CD4-positive, CD25-positive, alpha-beta regulatory T cell (primary cell): ENCODE results near the gene SLC43A1. TPM values are rescaled to one million over a fixed set of nuclear protein-coding genes. Genes with fewer than 3 reads are reported as not detected.

Source experiments
- ATAC-seq, 2 donors: fragments of 150-1000 bp; cut with Tn5 transposase; one replicate each; pipeline ENCODE4 v1.10.0; 2021; ENCODE audit warnings: low read depth in 2 of 2, moderate number of reproducible peaks in 2 of 2, moderate library complexity in 1 of 2
- DNase-seq, 3 donors: peaks; one replicate each; pipeline versions ENCODE4 v3.0.0 to v3.0.0-alpha.2; 2012 to 2022; ENCODE audit warnings: mixed read lengths in 1 of 3
- H3K27ac ChIP-seq: one replicate; pipeline ENCODE4 v1.7.0; 2013; ENCODE audit warnings: mild to moderate bottlenecking, low read length; ENCODE audit not compliant: insufficient read depth, poor library complexity, severe bottlenecking
- H3K27me3 ChIP-seq: one replicate; pipeline ENCODE4 v1.7.0; 2013; ENCODE audit warnings: low read length; ENCODE audit not compliant: control insufficient read depth, insufficient read depth
- H3K36me3 ChIP-seq: one replicate; pipeline ENCODE4 v1.7.0; 2013; ENCODE audit warnings: mild to moderate bottlenecking, low read length, moderate library complexity; ENCODE audit not compliant: control insufficient read depth, insufficient read depth
- H3K4me1 ChIP-seq: 2 replicates; pipeline ENCODE4 v1.7.0; 2013; ENCODE audit warnings: mild to moderate bottlenecking, low read length; ENCODE audit not compliant: insufficient read depth, control insufficient read depth, poor library complexity, severe bottlenecking
- H3K4me3 ChIP-seq: one replicate; pipeline ENCODE4 v1.7.0; 2013; ENCODE audit warnings: low read depth, mild to moderate bottlenecking, low read length, moderate library complexity
- H3K9me3 ChIP-seq, 2 experiments: 1 replicate in 1 of 2; 2 replicates in 1 of 2; pipeline ENCODE4 v1.7.0; 2013; ENCODE audit warnings: low read length in 2 of 2, mild to moderate bottlenecking in 1 of 2, moderate library complexity in 1 of 2; ENCODE audit not compliant: control insufficient read depth in 2 of 2
- H3K27ac Mint-ChIP-seq, 3 donors: one replicate each; pipeline ENCODE4 v1.8.0; 2020 to 2022; ENCODE audit warnings: mild to moderate bottlenecking in 3 of 3, mixed read lengths in 3 of 3, moderate library complexity in 2 of 3
- H3K27me3 Mint-ChIP-seq: one replicate; pipeline ENCODE4 v1.8.0; 2022; ENCODE audit warnings: mild to moderate bottlenecking, mixed read lengths
- H3K36me3 Mint-ChIP-seq: one replicate; pipeline ENCODE4 v1.8.0; 2020; ENCODE audit warnings: mixed read lengths
- H3K4me1 Mint-ChIP-seq, 4 donors: one replicate each; pipeline ENCODE4 v1.8.0; 2020 to 2022; ENCODE audit warnings: mixed read lengths in 4 of 4, mild to moderate bottlenecking in 1 of 4
- H3K4me3 Mint-ChIP-seq, 4 donors: one replicate each; pipeline ENCODE4 v1.8.0; 2020 to 2022; ENCODE audit warnings: mild to moderate bottlenecking in 4 of 4, mixed read lengths in 4 of 4, moderate library complexity in 3 of 4
- H3K9me3 Mint-ChIP-seq, 7 donors: one replicate each; pipeline ENCODE4 v1.8.0; 2020 to 2022; ENCODE audit warnings: mixed read lengths in 7 of 7, mild to moderate bottlenecking in 3 of 7, moderate library complexity in 2 of 7
- polyA plus RNA-seq, 4 donors: library from polyadenylated mRNA; unstranded; fragments of 300-500 nt; fragmentation: Illumina TruSeq; gene quantifications; one replicate each; pipeline ENCODE4 v1.2.3, GENCODE V29; 2021
- total RNA-seq: library from RNA; stranded (reverse); gene quantifications from one replicate; pipeline ENCODE4 v1.2.3, GENCODE V29; 2022

Gene SLC43A1
- total and polyA plus RNA-seq, 5 donors from 2014 or later = 12.8 to 29.9 (median 25.0) TPM

GRCh38 chr11:57493507-57494503 is 21.7 kb downstream of the SLC43A1 start:
- Mint-ChIP-seq H3K9me3 (no peaks in the 10 kb centered on the region), H3K4me3 (no peak overlapping the region), H3K4me1 (no peaks in the 10 kb centered on the region), H3K27ac (peak overlapping the region in 1 of 3 donors; percentile 53), H3K36me3 (peaks cover 32% of the 10 kb centered on the region), H3K27me3 (no peaks in the 10 kb centered on the region)
- H3K27me3 ChIP-seq = no peaks in the 10 kb centered on the region
- H3K4me1 ChIP-seq = no peaks in the 10 kb centered on the region
- DNase-seq = peak; percentile 61 to 73 (median 71)
- peaks cover 28% of the 10 kb centered on the region for H3K36me3 ChIP-seq
- no peak overlapping the region for H3K27ac ChIP-seq
- H3K4me3 ChIP-seq = no peak overlapping the region
- ATAC-seq = peak; percentile 80 to 84
- no peaks in the 10 kb centered on the region for H3K9me3 ChIP-seq

GRCh38 chr11:57491371-57492061 is 24.0 kb downstream of the SLC43A1 start:
- H3K4me3 ChIP-seq = no peak overlapping the region
- Mint-ChIP-seq H3K36me3 (peaks cover 41% of the 10 kb centered on the region), H3K27ac (no peak overlapping the region), H3K27me3 (no peaks in the 10 kb centered on the region), H3K4me1 (no peaks in the 10 kb centered on the region), H3K9me3 (no peaks in the 10 kb centered on the region), H3K4me3 (no peak overlapping the region)
- no peaks in the 10 kb centered on the region for H3K9me3 ChIP-seq
- no peaks in the 10 kb centered on the region for H3K27me3 ChIP-seq
- ATAC-seq = no peak
- peak in 2 of 3 donors; percentile 15 to 66 for DNase-seq
- no peak overlapping the region for H3K27ac ChIP-seq
- peaks cover 35% of the 10 kb centered on the region for H3K36me3 ChIP-seq
- no peaks in the 10 kb centered on the region for H3K4me1 ChIP-seq

GRCh38 chr11:57490456-57491248 is 24.9 kb downstream of the SLC43A1 start:
- Histone ChIP-seq H3K4me3 (no peak overlapping the region), H3K4me1 (no peaks in the 10 kb centered on the region), H3K27me3 (no peaks in the 10 kb centered on the region), H3K27ac (no peak overlapping the region), H3K9me3 (no peaks in the 10 kb centered on the region), H3K36me3 (peaks cover 38% of the 10 kb centered on the region)
- Mint-ChIP-seq H3K9me3 (no peaks in the 10 kb centered on the region), H3K36me3 (peaks cover 40% of the 10 kb centered on the region), H3K4me1 (no peaks in the 10 kb centered on the region), H3K27ac (no peak overlapping the region), H3K4me3 (no peak overlapping the region), H3K27me3 (no peaks in the 10 kb centered on the region)
- ATAC-seq (no peak), DNase-seq (no peak)

GRCh38 chr11:57487920-57488659 is 27.4 kb downstream of the SLC43A1 start:
- H3K4me3 Mint-ChIP-seq = no peak overlapping the region
- peaks cover 6% of the 10 kb centered on the region for H3K27me3 Mint-ChIP-seq
- Histone ChIP-seq H3K27ac (no peak overlapping the region), H3K36me3 (peaks cover 53% of the 10 kb centered on the region), H3K4me3 (no peak overlapping the region), H3K27me3 (peaks cover 5% of the 10 kb centered on the region), H3K9me3 (no peaks in the 10 kb centered on the region), H3K4me1 (peaks cover 7% of the 10 kb centered on the region)
- no peaks in the 10 kb centered on the region for H3K9me3 Mint-ChIP-seq
- peaks cover 54% of the 10 kb centered on the region for H3K36me3 Mint-ChIP-seq
- ATAC-seq (no peak), DNase-seq (no peak)
- H3K4me1 Mint-ChIP-seq = peaks cover 0 to 7% (median 0%) of the 10 kb centered on the region in 4 donors
- peak overlapping the region in 2 of 3 donors; percentile 20 to 67 for H3K27ac Mint-ChIP-seq

- peaks cover 12% of the 10 kb centered on the region for H3K27me3 Mint-ChIP-seq
- Histone ChIP-seq H3K27me3 (peaks cover 5% of the 10 kb centered on the region), H3K4me3 (no peak overlapping the region), H3K27ac (no peak overlapping the region), H3K9me3 (no peaks in the 10 kb centered on the region), H3K36me3 (peaks cover 53% of the 10 kb centered on the region), H3K4me1 (peaks cover 16% of the 10 kb centered on the region)
- peak overlapping the region in 1 of 3 donors; percentile 67 for H3K27ac Mint-ChIP-seq
- peaks cover 54% of the 10 kb centered on the region for H3K36me3 Mint-ChIP-seq
- peaks cover 0 to 11% (median 0%) of the 10 kb centered on the region in 4 donors for H3K4me1 Mint-ChIP-seq
- no peaks in the 10 kb centered on the region for H3K9me3 Mint-ChIP-seq
- DNase-seq (no peak), ATAC-seq (no peak)
- H3K4me3 Mint-ChIP-seq = no peak overlapping the region
Observed at GRCh38 chr11:57487021-57487778, 28.3 kb downstream of the SLC43A1 start.

- H3K9me3 Mint-ChIP-seq = no peaks in the 10 kb centered on the region
- H3K27ac ChIP-seq = no peak overlapping the region
- H3K4me3 Mint-ChIP-seq = no peak overlapping the region
- peaks cover 16% of the 10 kb centered on the region for H3K4me1 ChIP-seq
- H3K27me3 Mint-ChIP-seq = peaks cover 28% of the 10 kb centered on the region
- H3K4me1 Mint-ChIP-seq = peaks cover 0 to 22% (median 6%) of the 10 kb centered on the region in 4 donors
- DNase-seq = no peak
- peak overlapping the region in 1 of 3 donors; percentile 84 for H3K27ac Mint-ChIP-seq
- H3K9me3 ChIP-seq = no peaks in the 10 kb centered on the region
- no peak overlapping the region for H3K4me3 ChIP-seq
- peaks cover 5% of the 10 kb centered on the region for H3K27me3 ChIP-seq
- peaks cover 46% of the 10 kb centered on the region for H3K36me3 Mint-ChIP-seq
- peaks cover 46% of the 10 kb centered on the region for H3K36me3 ChIP-seq
- ATAC-seq = no peak
Observed at GRCh38 chr11:57485217-57485990, 30.1 kb downstream of the SLC43A1 start.
